GM18508 (cell line): ENCODE data around the gene UCK2.

Source experiments
- ATAC-seq: cut with Tn5 transposase; IDR thresholded peaks from one replicate; pipeline ENCODE4 v1.9.1; 2021; ENCODE audit warnings: moderate number of reproducible peaks; ENCODE audit not compliant: insufficient read depth, unreplicated experiment

Gene UCK2

GRCh38 chr1:165897326-165898303, 70.2 kb downstream of the UCK2 start:
- no peak for ATAC-seq

- ATAC-seq: no peak
These were observed 71.4 kb downstream of the UCK2 start for GRCh38 chr1:165898837-165899236.

DNA sequence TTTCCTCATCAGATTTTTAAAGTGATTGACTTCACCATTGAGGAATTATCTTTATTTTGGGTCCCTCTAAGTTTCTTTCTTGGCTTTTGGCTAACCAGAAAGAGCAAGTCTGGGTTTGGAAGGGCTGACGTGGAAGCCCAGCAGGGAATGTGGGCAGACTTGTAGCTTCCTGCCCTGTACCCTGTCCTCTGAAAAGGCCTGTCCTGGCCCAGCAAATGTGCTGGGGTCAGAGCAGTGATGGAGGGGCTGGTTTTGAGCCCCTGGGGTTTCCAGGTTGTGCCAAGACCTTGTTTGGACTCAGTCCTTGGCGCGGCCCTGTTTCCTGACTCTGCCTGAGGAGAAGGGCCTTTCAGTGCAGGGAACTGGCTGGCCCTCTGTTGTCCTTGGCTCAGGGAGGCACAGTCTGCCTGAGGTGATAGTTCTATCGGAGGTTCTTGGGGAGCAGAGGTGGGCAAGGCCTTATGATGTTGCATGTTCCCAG, 72.1 kb downstream of the UCK2 start:
- ATAC-seq: no peak

- no peak for ATAC-seq
These were observed 73.4 kb downstream of the UCK2 start for GRCh38 chr1:165900576-165901380.

DNA sequence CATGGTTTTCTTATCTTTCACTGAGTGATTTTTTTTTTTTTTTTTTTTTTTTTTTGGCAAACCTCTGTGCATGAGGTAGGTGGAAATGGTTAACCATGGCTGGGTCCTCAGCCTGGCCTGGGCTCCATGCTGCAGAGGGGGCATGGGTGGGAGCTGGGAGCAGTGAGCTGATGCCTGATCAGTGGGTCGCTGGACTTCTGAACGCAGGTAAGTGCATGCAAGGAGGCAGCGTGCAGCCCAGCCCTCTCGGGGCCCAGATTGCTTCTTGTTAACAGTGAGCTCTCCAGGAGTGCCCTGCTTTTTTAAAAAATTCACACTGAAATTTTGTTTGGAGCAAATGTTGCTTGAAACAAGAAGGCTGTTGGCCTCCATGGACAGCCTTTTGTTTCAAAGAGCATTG, 75.2 kb downstream of the UCK2 start:
- ATAC-seq: no peak

- no peak for ATAC-seq
These were observed 76.3 kb downstream of the UCK2 start for GRCh38 chr1:165903672-165904071.

- no peak for ATAC-seq
These were observed 77.5 kb downstream of the UCK2 start for GRCh38 chr1:165904948-165905347.

DNA sequence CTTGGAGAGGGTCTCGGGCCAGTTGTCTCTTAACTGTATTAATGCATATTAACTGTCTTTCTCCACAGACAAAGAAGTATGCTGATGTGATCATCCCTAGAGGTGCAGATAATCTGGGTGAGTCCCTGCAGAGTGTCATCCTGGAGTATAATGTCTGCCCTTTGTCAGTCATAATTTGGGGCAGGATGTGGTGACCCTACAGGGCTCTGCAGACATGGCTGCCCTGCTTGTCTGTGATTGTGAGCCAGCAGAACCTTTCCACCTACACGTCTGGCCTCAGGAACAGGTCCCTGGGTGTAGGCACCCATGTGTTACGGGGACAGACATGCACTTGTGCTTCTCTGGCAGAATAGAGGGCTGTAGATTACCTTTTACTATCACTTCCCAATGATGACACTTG, 78.4 kb downstream of the UCK2 start:
- ATAC-seq: no peak

- ATAC-seq: no peak
These were observed 79.9 kb downstream of the UCK2 start for GRCh38 chr1:165907256-165907857.

GRCh38 chr1:165910764-165911421, 83.5 kb downstream of the UCK2 start:
- no peak for ATAC-seq

GRCh38 chr1:165911609-165912281, 84.3 kb downstream of the UCK2 start:
- no peak for ATAC-seq

GRCh38 chr1:165912638-165913037, 85.2 kb downstream of the UCK2 start:
- ATAC-seq: no peak

DNA sequence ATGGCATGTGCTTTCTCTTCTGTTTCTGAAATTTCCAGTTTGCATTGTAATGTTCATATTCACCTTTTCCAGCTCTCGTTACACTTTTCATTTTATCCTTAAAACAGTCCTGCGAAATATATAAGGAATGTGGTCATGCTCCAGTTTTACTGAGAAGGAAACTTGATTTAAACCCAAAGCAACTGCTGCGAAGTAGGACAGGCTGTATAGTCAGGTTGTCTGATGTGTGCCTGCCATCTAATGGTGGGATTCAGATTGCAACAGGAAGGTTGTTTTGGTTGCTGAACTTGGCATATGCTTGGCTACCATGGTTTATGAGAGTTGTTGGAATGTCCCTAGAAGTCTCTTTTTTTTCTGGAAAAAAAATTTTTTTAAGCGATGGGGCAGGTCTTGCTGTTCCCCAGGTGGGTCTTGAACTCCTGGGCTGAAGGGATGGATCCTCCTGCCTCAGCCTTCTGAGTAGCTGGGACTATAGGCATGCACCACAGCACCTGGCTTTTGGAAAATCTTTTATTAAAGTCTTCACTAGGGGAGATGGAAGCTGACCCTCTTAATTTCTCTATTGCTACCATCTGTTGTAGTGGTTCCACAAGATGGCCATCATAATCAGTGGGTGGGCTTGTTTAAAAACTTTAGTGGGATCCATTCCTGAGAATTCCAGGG, 86.9 kb downstream of the UCK2 start:
- ATAC-seq: peak; percentile 89

DNA sequence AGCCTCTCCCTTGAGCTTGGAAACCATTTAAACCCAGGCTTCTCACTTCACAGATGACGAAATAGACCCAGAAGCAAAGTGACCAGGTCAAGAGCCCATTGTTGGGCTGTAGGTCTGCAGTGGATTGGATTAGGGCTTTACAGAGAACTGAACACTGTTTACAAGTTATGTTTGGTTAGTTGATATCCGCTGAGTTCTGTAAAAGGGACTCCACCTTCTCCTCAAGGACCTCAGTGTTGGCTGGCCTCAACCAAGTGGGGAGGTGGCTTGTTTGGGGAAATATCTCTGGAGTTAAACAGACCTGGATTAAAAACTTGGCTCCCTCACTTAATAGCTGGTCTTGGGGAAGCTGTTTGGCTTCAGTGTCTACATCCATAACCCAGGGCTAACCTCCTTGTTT, 88.1 kb downstream of the UCK2 start:
- ATAC-seq: no peak

DNA sequence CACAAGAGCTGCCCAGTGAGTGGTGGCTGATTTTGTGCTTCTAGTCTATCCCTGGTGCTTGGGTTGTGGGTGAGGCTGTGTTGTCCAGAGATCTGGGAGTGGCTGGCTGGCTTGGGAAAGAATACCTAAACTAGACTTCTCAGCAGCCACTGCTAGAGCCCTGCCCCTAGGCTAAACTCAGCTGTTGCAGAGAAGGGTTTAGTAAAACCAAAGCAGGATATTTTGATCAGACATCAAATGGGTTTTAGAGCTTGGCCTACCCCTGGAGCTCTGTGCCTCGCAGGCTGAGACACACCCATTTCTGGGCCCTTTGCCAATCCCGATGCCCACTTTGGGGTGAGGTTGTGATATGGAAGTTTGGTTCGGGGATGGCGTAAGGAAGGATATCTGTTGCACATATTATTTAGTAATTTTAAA, 88.5 kb downstream of the UCK2 start:
- ATAC-seq: no peak

- ATAC-seq: no peak
These were observed 89.8 kb downstream of the UCK2 start for GRCh38 chr1:165917166-165917565.

DNA sequence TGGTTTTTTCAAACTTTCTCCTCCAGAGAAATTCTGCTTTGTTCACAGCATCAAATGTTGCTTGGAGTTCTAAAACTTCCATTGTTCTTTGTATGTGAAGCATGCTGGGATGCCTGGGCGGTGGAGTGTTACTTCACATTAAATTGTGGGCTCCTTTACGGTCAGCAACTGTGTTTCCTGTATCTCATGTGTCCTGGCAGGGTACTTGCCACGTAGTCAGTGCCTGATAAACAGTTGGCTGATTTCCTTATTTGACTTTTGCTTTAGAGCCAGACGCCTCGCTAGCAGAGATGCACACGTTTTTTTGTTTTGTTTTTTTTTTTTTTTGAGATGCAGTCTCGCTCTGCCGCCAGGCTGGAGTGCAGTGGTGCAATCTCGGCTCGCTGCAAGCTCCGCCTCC, 96.7 kb downstream of the UCK2 start:
- no peak for ATAC-seq

DNA sequence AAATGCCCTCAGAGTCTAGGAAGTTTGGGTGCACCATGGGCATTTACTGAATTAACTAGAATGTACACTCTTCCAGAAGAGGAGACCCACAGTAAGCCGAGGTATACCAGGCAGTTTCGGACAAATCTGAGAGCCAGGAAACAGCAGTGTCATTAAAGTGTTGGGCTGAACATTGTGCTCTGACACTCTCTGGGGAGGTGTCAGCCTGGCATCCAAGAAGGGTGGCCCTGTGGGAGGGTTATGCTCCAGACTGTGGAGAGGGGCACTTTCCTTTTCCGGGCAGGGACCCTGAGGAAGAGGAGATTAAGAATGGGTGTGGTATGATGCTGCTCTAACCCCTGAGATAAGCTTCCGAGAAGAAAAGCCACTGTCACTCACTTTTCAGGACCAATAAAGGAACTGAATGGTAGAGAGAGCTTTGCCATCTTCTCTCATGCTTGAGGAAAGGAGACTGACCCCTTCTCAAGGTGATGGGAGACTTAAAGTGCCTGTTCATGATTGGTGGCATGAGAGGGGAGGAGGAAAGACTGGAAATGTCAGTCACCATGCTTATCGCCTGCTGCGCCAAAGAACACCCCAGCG, 98.2 kb downstream of the UCK2 start:
- ATAC-seq: no peak

DNA sequence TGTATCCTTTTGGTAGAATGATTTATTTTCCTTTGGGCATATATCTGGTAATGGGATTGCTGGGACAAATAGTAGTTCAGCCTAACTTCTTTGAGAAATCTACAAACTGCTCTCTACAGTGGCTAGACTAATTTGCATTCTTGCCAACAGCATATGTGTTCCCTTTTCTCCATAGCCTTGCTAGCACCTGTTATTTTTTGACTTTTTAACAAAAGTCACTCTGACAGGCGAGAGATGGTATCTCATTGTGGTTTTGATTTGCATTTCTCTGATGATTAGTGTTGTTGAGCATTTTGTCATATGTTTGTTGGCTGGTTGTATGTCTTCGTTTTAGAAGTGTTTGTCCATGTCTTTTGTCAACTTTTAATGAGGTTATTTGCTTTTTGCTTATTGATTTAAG, 99.8 kb downstream of the UCK2 start:
- peak; percentile 69 for ATAC-seq
